Thyroid gland (tissue), 4 donors: Measurements from ENCODE around the gene TMEM202.

ENCODE experiments used
- CTCF ChIP-seq, 6 experiments: fragments of 200-600 bp in 3 of 6; fragments of 450-650 bp in 3 of 6; sonication (generic) in 3 of 6; IDR thresholded peaks; one replicate each; pipeline ENCODE4 v1.5.1; 2016 to 2019; ENCODE audit warnings: antibody characterized with exemption in 6 of 6, mild to moderate bottlenecking in 2 of 6, inconsistent platforms in 1 of 6, moderate library complexity in 1 of 6
- POLR2A ChIP-seq, 2 donors: fragments of 450-650 bp; IDR thresholded peaks; one replicate each; pipeline ENCODE4 v1.6.1; 2017; ENCODE audit warnings: antibody characterized with exemption in 2 of 2, mild to moderate bottlenecking in 2 of 2, moderate library complexity in 1 of 2

DNA sequence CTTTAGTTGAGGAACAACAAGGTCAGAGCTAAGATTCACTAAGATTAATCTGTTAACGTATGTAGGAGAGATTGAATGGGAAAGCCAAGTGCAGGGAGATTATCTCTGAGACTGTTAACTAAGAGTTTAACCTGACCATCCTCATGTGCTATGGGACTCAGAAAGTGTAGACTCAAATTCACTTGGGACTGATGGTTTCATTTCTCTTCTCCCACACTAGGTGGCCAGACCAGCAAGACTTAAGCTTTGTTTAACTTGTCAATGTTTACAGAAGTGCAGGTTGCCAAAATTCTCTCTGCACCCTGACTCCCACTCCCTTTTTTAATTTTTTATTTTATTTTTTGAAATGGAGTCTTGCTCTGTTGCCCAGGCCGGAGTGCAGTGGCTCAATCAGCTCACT lies 16.0 kb upstream of the TMEM202 start:
- TF ChIP-seq POLR2A (IDR thresholded peaks at IDR 0.05) (no peak), CTCF (IDR thresholded peaks at IDR 0.05) (no peak)
